Astrocyte (in vitro differentiated cells and primary cell): ENCODE data around the gene ADGRL1. TPM values are rescaled to one million over a fixed set of nuclear protein-coding genes. Genes with fewer than 3 reads are reported as not detected.

Experiments
- DNase-seq: peaks from one replicate; pipeline ENCODE4 v3.0.0-alpha.2; 2010; ENCODE audit warnings: low read depth
- FAIRE-seq: peaks from 2 replicates; lab custom pipeline; 2011; peaks lifted over from hg19 to GRCh38; lab: Jason Lieb, UNC
- H2AFZ ChIP-seq: 2 replicates; pipeline ENCODE4 v1.6.0; 2012; ENCODE audit warnings: low read depth, low read length, inconsistent platforms
- H3K27ac ChIP-seq: 2 replicates; pipeline ENCODE4 v1.5.1; 2011; ENCODE audit warnings: low read depth, low read length, inconsistent platforms
- H3K27me3 ChIP-seq: 2 replicates; pipeline ENCODE4 v1.6.0; 2011; ENCODE audit warnings: low read length, inconsistent platforms; ENCODE audit not compliant: insufficient read depth
- H3K36me3 ChIP-seq: 2 replicates; pipeline ENCODE4 v1.5.1; 2011; ENCODE audit warnings: low read length, inconsistent platforms; ENCODE audit not compliant: insufficient read depth
- H3K4me1 ChIP-seq: 2 replicates; pipeline ENCODE4 v1.5.1; 2011; ENCODE audit warnings: low read length, inconsistent platforms; ENCODE audit not compliant: insufficient read depth
- H3K4me2 ChIP-seq: 2 replicates; pipeline ENCODE4 v1.6.0; 2012; ENCODE audit warnings: low read length, inconsistent platforms
- H3K4me3 ChIP-seq: 2 replicates; pipeline ENCODE4 v1.5.1; 2011; ENCODE audit warnings: low read depth, mild to moderate bottlenecking, low read length, inconsistent platforms; ENCODE audit not compliant: insufficient read depth
- H3K79me2 ChIP-seq: 2 replicates; pipeline ENCODE4 v1.6.0; 2012; ENCODE audit warnings: mild to moderate bottlenecking, low read length, inconsistent platforms; ENCODE audit not compliant: insufficient read depth
- H3K9ac ChIP-seq: 2 replicates; pipeline ENCODE4 v1.6.0; 2012; ENCODE audit warnings: mild to moderate bottlenecking, low read length, inconsistent platforms
- H3K9me3 ChIP-seq: 2 replicates; pipeline ENCODE4 v1.5.1; 2012; ENCODE audit warnings: low read depth, mild to moderate bottlenecking, low read length, inconsistent platforms; ENCODE audit not compliant: insufficient read depth
- H4K20me1 ChIP-seq: 2 replicates; pipeline ENCODE4 v1.6.0; 2012; ENCODE audit warnings: low read length, inconsistent platforms; ENCODE audit not compliant: insufficient read depth
- H3K27ac Mint-ChIP-seq: one replicate; pipeline ENCODE4 v1.8.0; 2021; ENCODE audit warnings: mild to moderate bottlenecking, mixed read lengths; ENCODE audit not compliant: unreplicated experiment
- H3K27me3 Mint-ChIP-seq: one replicate; pipeline ENCODE4 v1.8.0; 2021; ENCODE audit warnings: low read depth, mixed read lengths; ENCODE audit not compliant: unreplicated experiment
- H3K36me3 Mint-ChIP-seq: one replicate; pipeline ENCODE4 v1.8.0; 2021; ENCODE audit warnings: low read depth, mixed read lengths; ENCODE audit not compliant: unreplicated experiment
- H3K4me1 Mint-ChIP-seq: one replicate; pipeline ENCODE4 v1.8.0; 2021; ENCODE audit warnings: low read depth, mixed read lengths; ENCODE audit not compliant: unreplicated experiment
- H3K4me3 Mint-ChIP-seq: one replicate; pipeline ENCODE4 v1.8.0; 2021; ENCODE audit warnings: mild to moderate bottlenecking, moderate library complexity, mixed read lengths; ENCODE audit not compliant: unreplicated experiment
- H3K9me3 Mint-ChIP-seq: one replicate; pipeline ENCODE4 v1.8.0; 2021; ENCODE audit warnings: mild to moderate bottlenecking, mixed read lengths; ENCODE audit not compliant: unreplicated experiment
- CTCF ChIP-seq: IDR thresholded peaks from 2 replicates; pipeline ENCODE4 v1.5.1; 2011; ENCODE audit warnings: low read depth, mild to moderate bottlenecking, inconsistent platforms, low read length, moderate library complexity; ENCODE audit not compliant: insufficient read depth
- EZH2 ChIP-seq: IDR thresholded peaks from 2 replicates; pipeline ENCODE4 v1.6.1; 2012; ENCODE audit warnings: mild to moderate bottlenecking, low read length, inconsistent platforms; ENCODE audit not compliant: insufficient read depth
- total RNA-seq: library from RNA; stranded (reverse); gene quantifications from 2 replicates; pipeline ENCODE4 v1.2.1, GENCODE V29; 2021

ADGRL1 gene
- total RNA-seq, 1 donor from 2014 or later, result 40.9 TPM

- H3K4me3 Mint-ChIP-seq, result no peak overlapping the region
- no peaks in the 10 kb centered on the region for H3K9me3 ChIP-seq
- no peak overlapping the region for H3K27ac ChIP-seq
- no peak overlapping the region for H3K9ac ChIP-seq
- no peak overlapping the region for H3K27ac Mint-ChIP-seq
- DNase-seq (no peak), FAIRE-seq (no peak)
- H3K4me3 ChIP-seq, result no peak overlapping the region
- H3K4me1 Mint-ChIP-seq, result peaks cover 3% of the 10 kb centered on the region
- H2AFZ ChIP-seq, result no peak overlapping the region
- H3K36me3 Mint-ChIP-seq, result peaks cover 15% of the 10 kb centered on the region
- H3K9me3 Mint-ChIP-seq, result no peaks in the 10 kb centered on the region
- no peaks in the 10 kb centered on the region for H3K27me3 Mint-ChIP-seq
- H3K36me3 ChIP-seq, result no peaks in the 10 kb centered on the region
- H3K4me1 ChIP-seq, result no peaks in the 10 kb centered on the region
- H4K20me1 ChIP-seq, result no peaks in the 10 kb centered on the region
- H3K27me3 ChIP-seq, result no peaks in the 10 kb centered on the region
- no peak for TF ChIP-seq CTCF
- H3K4me2 ChIP-seq, result no peak overlapping the region
- H3K79me2 ChIP-seq, result no peaks in the 10 kb centered on the region
These were observed 44.7 kb downstream of the ADGRL1 start for GRCh38 chr19:14161305-14161704.

- H3K27me3 Mint-ChIP-seq, result no peaks in the 10 kb centered on the region
- Histone ChIP-seq H2AFZ (no peak overlapping the region), H3K9ac (no peak overlapping the region), H3K36me3 (no peaks in the 10 kb centered on the region), H3K4me1 (no peaks in the 10 kb centered on the region), H3K9me3 (no peaks in the 10 kb centered on the region), H3K4me3 (no peak overlapping the region), H3K4me2 (no peak overlapping the region), H4K20me1 (no peaks in the 10 kb centered on the region), H3K27ac (no peak overlapping the region), H3K79me2 (no peaks in the 10 kb centered on the region), H3K27me3 (no peaks in the 10 kb centered on the region)
- no peaks in the 10 kb centered on the region for H3K9me3 Mint-ChIP-seq
- TF ChIP-seq CTCF, result no peak
- no peak for TF ChIP-seq EZH2
- H3K4me1 Mint-ChIP-seq, result peaks cover 1% of the 10 kb centered on the region
- H3K4me3 Mint-ChIP-seq, result no peak overlapping the region
- H3K27ac Mint-ChIP-seq, result no peak overlapping the region
- peaks cover 15% of the 10 kb centered on the region for H3K36me3 Mint-ChIP-seq
- FAIRE-seq (no peak), DNase-seq (no peak)
These were observed 45.8 kb downstream of the ADGRL1 start for GRCh38 chr19:14160017-14160703.

- Histone ChIP-seq H3K79me2 (no peaks in the 10 kb centered on the region), H3K9me3 (no peaks in the 10 kb centered on the region), H3K4me1 (no peaks in the 10 kb centered on the region), H4K20me1 (no peaks in the 10 kb centered on the region), H3K4me2 (no peak overlapping the region), H3K9ac (no peak overlapping the region), H3K4me3 (no peak overlapping the region), H3K27me3 (no peaks in the 10 kb centered on the region), H2AFZ (no peak overlapping the region), H3K27ac (no peak overlapping the region), H3K36me3 (no peaks in the 10 kb centered on the region)
- Mint-ChIP-seq H3K9me3 (no peaks in the 10 kb centered on the region), H3K4me1 (no peaks in the 10 kb centered on the region), H3K27ac (no peak overlapping the region), H3K27me3 (no peaks in the 10 kb centered on the region), H3K36me3 (peaks cover 15% of the 10 kb centered on the region), H3K4me3 (no peak overlapping the region)
- DNase-seq, result no peak
- no peak for TF ChIP-seq CTCF
- TF ChIP-seq EZH2, result no peak
- no peak for FAIRE-seq
These were observed 46.9 kb downstream of the ADGRL1 start for GRCh38 chr19:14159059-14159458.
